Measurements from ENCODE around the gene PRKAG2.
"Not testable (repeated sequence)": the region's sequence is repeated elsewhere in the genome, so short reads cannot be mapped to it uniquely, and the experiment has no call there.

PRKAG2 gene

GRCh38 chr7:151518947-151519764, 357.8 kb downstream of the PRKAG2 start:
- not testable (repeated sequence) for H3K27me3 Mint-ChIP-seq, H3K9me3 Mint-ChIP-seq
- peak; percentile 63 for DNase-seq
- H3K4me1 Mint-ChIP-seq = peaks cover 48% of the 10 kb centered on the region
- H3K36me3 Mint-ChIP-seq (ENCODE audit: low read depth) = peaks cover 17% of the 10 kb centered on the region
- H3K4me3 Mint-ChIP-seq = peak overlapping the region; percentile 94
- peak; percentile 62 for ATAC-seq
- peak overlapping the region; percentile 89 for H3K27ac Mint-ChIP-seq

GRCh38 chr7:151518105-151518946, 358.6 kb downstream of the PRKAG2 start:
- Mint-ChIP-seq H3K27me3 (peaks cover 2% of the 10 kb centered on the region), H3K27ac (peak overlapping the region; percentile 89), H3K9me3 (no peaks in the 10 kb centered on the region), H3K4me1 (peaks cover 55% of the 10 kb centered on the region), H3K4me3 (peak overlapping the region; percentile 94), H3K36me3 (ENCODE audit: low read depth) (peaks cover 21% of the 10 kb centered on the region)
- DNase-seq (peak; percentile 64), ATAC-seq (peak; percentile 38)

GRCh38 chr7:151517601-151518104, 359.3 kb downstream of the PRKAG2 start:
- peaks cover 61% of the 10 kb centered on the region for H3K4me1 Mint-ChIP-seq
- peaks cover 25% of the 10 kb centered on the region for H3K36me3 Mint-ChIP-seq (ENCODE audit: low read depth)
- ATAC-seq (no peak), DNase-seq (no peak)
- H3K27me3 Mint-ChIP-seq = peaks cover 2% of the 10 kb centered on the region
- H3K4me3 Mint-ChIP-seq = peak overlapping the region; percentile 94
- peak overlapping the region; percentile 89 for H3K27ac Mint-ChIP-seq
- H3K9me3 Mint-ChIP-seq = no peaks in the 10 kb centered on the region

- Mint-ChIP-seq H3K27ac (no peak overlapping the region), H3K4me3 (peak overlapping the region; percentile 37), H3K4me1 (peaks cover 70% of the 10 kb centered on the region), H3K9me3 (no peaks in the 10 kb centered on the region), H3K27me3 (peaks cover 2% of the 10 kb centered on the region), H3K36me3 (ENCODE audit: low read depth) (peaks cover 28% of the 10 kb centered on the region)
- DNase-seq = no peak
- ATAC-seq = no peak
These were observed 361.7 kb downstream of the PRKAG2 start for GRCh38 chr7:151515276-151515565.

GRCh38 chr7:151514461-151515275, 362.2 kb downstream of the PRKAG2 start:
- Mint-ChIP-seq H3K27ac (no peak overlapping the region), H3K4me3 (peak overlapping the region; percentile 37)

GRCh38 chr7:151513133-151513532, 363.8 kb downstream of the PRKAG2 start:
- ATAC-seq (no peak), DNase-seq (no peak)
- peaks cover 30% of the 10 kb centered on the region for H3K36me3 Mint-ChIP-seq (ENCODE audit: low read depth)
- no peaks in the 10 kb centered on the region for H3K9me3 Mint-ChIP-seq
- no peak overlapping the region for H3K4me3 Mint-ChIP-seq
- H3K4me1 Mint-ChIP-seq = peaks cover 84% of the 10 kb centered on the region
- no peak overlapping the region for H3K27ac Mint-ChIP-seq
- no peaks in the 10 kb centered on the region for H3K27me3 Mint-ChIP-seq

More at GRCh38 chr7:151514461-151515275, 362.2 kb downstream of the PRKAG2 start:
- Mint-ChIP-seq H3K36me3 (ENCODE audit: low read depth) (peaks cover 30% of the 10 kb centered on the region), H3K27me3 (peaks cover under 1% of the 10 kb centered on the region), H3K4me1 (peaks cover 71% of the 10 kb centered on the region), H3K9me3 (no peaks in the 10 kb centered on the region)
- DNase-seq (no peak), ATAC-seq (no peak)

GRCh38 chr7:151512353-151512752, 364.6 kb downstream of the PRKAG2 start:
- no peaks in the 10 kb centered on the region for H3K27me3 Mint-ChIP-seq
- no peaks in the 10 kb centered on the region for H3K9me3 Mint-ChIP-seq
- DNase-seq (no peak), ATAC-seq (no peak)
- peaks cover 24% of the 10 kb centered on the region for H3K36me3 Mint-ChIP-seq (ENCODE audit: low read depth)
- H3K4me3 Mint-ChIP-seq = no peak overlapping the region
- peaks cover 82% of the 10 kb centered on the region for H3K4me1 Mint-ChIP-seq
- no peak overlapping the region for H3K27ac Mint-ChIP-seq

GRCh38 chr7:151511946-151512345, 365.0 kb downstream of the PRKAG2 start:
- peaks cover 82% of the 10 kb centered on the region for H3K4me1 Mint-ChIP-seq
- no peaks in the 10 kb centered on the region for H3K9me3 Mint-ChIP-seq
- H3K27ac Mint-ChIP-seq = no peak overlapping the region
- ATAC-seq (no peak), DNase-seq (no peak)
- peaks cover 22% of the 10 kb centered on the region for H3K36me3 Mint-ChIP-seq (ENCODE audit: low read depth)
- no peaks in the 10 kb centered on the region for H3K27me3 Mint-ChIP-seq
- no peak overlapping the region for H3K4me3 Mint-ChIP-seq

GRCh38 chr7:151511270-151511669, 365.6 kb downstream of the PRKAG2 start:
- no peak for ATAC-seq
- no peaks in the 10 kb centered on the region for H3K27me3 Mint-ChIP-seq
- DNase-seq = no peak
- H3K36me3 Mint-ChIP-seq (ENCODE audit: low read depth) = peaks cover 21% of the 10 kb centered on the region
- no peaks in the 10 kb centered on the region for H3K9me3 Mint-ChIP-seq
- H3K4me1 Mint-ChIP-seq = peaks cover 81% of the 10 kb centered on the region
- H3K27ac Mint-ChIP-seq = no peak overlapping the region
- H3K4me3 Mint-ChIP-seq = no peak overlapping the region

- H3K4me1 Mint-ChIP-seq = peaks cover 77% of the 10 kb centered on the region
- ATAC-seq = peak; percentile 54
- H3K4me3 Mint-ChIP-seq = no peak overlapping the region
- no peak for DNase-seq
- H3K36me3 Mint-ChIP-seq (ENCODE audit: low read depth) = peaks cover 18% of the 10 kb centered on the region
- H3K27ac Mint-ChIP-seq = no peak overlapping the region
- no peaks in the 10 kb centered on the region for H3K9me3 Mint-ChIP-seq
- no peaks in the 10 kb centered on the region for H3K27me3 Mint-ChIP-seq
These were observed 367.1 kb downstream of the PRKAG2 start for GRCh38 chr7:151509670-151510333.

- Mint-ChIP-seq H3K36me3 (ENCODE audit: low read depth) (peaks cover 13% of the 10 kb centered on the region), H3K9me3 (no peaks in the 10 kb centered on the region), H3K27me3 (no peaks in the 10 kb centered on the region), H3K27ac (no peak overlapping the region), H3K4me3 (no peak overlapping the region), H3K4me1 (peaks cover 71% of the 10 kb centered on the region)
- no peak for ATAC-seq
- DNase-seq = no peak
These were observed 367.9 kb downstream of the PRKAG2 start for GRCh38 chr7:151508991-151509390.

- Mint-ChIP-seq H3K9me3 (no peaks in the 10 kb centered on the region), H3K27ac (no peak overlapping the region), H3K36me3 (ENCODE audit: low read depth) (peaks cover 10% of the 10 kb centered on the region), H3K4me3 (no peak overlapping the region), H3K27me3 (no peaks in the 10 kb centered on the region), H3K4me1 (peaks cover 66% of the 10 kb centered on the region)
- no peak for ATAC-seq
- no peak for DNase-seq
These were observed 369.1 kb downstream of the PRKAG2 start for GRCh38 chr7:151507806-151508205.

GRCh38 chr7:151506901-151507382, 370.0 kb downstream of the PRKAG2 start:
- DNase-seq (no peak), ATAC-seq (no peak)
- Mint-ChIP-seq H3K9me3 (no peaks in the 10 kb centered on the region), H3K27ac (no peak overlapping the region), H3K4me1 (peaks cover 58% of the 10 kb centered on the region), H3K4me3 (no peak overlapping the region), H3K27me3 (no peaks in the 10 kb centered on the region), H3K36me3 (ENCODE audit: low read depth) (peaks cover 10% of the 10 kb centered on the region)
